Measurements from ENCODE around the gene OTOG. TPM values are rescaled to one million over a fixed set of nuclear protein-coding genes. Genes with fewer than 3 reads are reported as not detected.
A peak's percentile ranks its signal among the peaks of the same experiment; 100 is the strongest.

OTOG gene
- total RNA-seq, 1 experiment from 2014 or later, result 0.35 TPM

DNA sequence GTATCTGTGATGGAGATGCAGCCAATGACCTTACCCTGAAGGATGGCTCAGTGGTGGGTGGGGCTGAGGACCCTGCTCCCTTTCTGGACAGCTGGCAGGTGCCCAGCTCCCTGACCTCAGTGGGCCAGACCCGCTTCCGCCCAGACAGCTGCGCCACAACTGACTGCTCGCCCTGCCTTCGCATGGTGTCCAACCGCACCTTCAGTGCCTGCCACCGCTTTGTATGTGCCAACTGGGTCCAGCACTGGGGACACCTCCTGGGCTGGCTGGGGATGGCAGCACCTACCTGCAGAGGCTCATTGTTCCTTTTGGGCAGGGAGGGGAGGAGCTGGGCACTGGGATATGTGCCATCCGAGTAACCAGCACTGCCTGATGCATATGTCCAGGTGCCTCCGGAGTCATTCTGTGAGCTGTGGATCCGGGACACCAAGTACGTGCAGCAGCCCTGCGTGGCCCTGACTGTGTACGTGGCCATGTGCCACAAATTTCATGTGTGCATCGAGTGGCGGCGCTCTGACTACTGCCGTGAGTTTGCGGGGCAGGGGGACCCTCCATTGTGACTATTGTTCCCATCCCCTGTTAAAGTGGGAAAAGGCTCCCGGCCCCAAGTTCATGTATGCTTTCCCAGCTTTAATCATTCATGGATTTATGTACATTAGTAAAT is 84.8 kb downstream of the OTOG start:
- Mint-ChIP-seq H3K27me3 (ENCODE audit: low read depth) (peaks cover 25% of the 10 kb centered on the region), H3K4me3 (no peak overlapping the region), H3K27ac (no peak overlapping the region), H3K36me3 (ENCODE audit: insufficient read depth in 1 of 3, low read depth in 3 of 3) (no peaks in the 10 kb centered on the region), H3K9me3 (no peaks in the 10 kb centered on the region), H3K4me1 (peaks cover 0 to 5% of the 10 kb centered on the region in 2 experiments; a peak in 2 of 4 replicates)
- no peaks in the 10 kb centered on the region for H3K23me2 ChIP-seq (ENCODE audit: insufficient read length, low read depth, low read length, poor library complexity, severe bottlenecking)
- H4K8ac ChIP-seq (replicated peaks; ENCODE audit: insufficient read length, low read depth, low read length), result no peak overlapping the region
- H3K9ac ChIP-seq (ENCODE audit: extremely low read depth, insufficient read length, low read length), result no peak overlapping the region
- H3K4me1 ChIP-seq (ENCODE audit: insufficient read depth, low read length), result no peaks in the 10 kb centered on the region
- no peaks in the 10 kb centered on the region for H4K20me1 ChIP-seq (ENCODE audit: control insufficient read depth, insufficient read depth, insufficient read length)
- H3K27ac ChIP-seq (ENCODE audit: insufficient read length, low read depth, low read length), result no peak overlapping the region
- H2BK12ac ChIP-seq (ENCODE audit: insufficient read length, low read depth, low read length), result no peak overlapping the region
- no peak overlapping the region for H4K91ac ChIP-seq (ENCODE audit: insufficient read length, low read depth, low read length)
- WGBS (ENCODE audit: extremely low coverage, insufficient read length, low lambda C conversion rate), result no CpG with 5 or more reads among the region's 19 CpGs
- no peak overlapping the region for H4K5ac ChIP-seq (ENCODE audit: insufficient read length, low read depth, low read length)
- no peak overlapping the region for H3K23ac ChIP-seq (ENCODE audit: insufficient read length, low read depth, low read length)
- no peak overlapping the region for H2AK5ac ChIP-seq (ENCODE audit: insufficient read length, low read length)
- H3K79me2 ChIP-seq (ENCODE audit: insufficient read depth, low read length), result no peaks in the 10 kb centered on the region
- H3K4me2 ChIP-seq (ENCODE audit: insufficient read depth, insufficient read length, low read length), result no peak overlapping the region
- no peak overlapping the region for H2BK120ac ChIP-seq (ENCODE audit: low read depth, low read length, poor library complexity, severe bottlenecking)
- TF ChIP-seq, protein P1, sequence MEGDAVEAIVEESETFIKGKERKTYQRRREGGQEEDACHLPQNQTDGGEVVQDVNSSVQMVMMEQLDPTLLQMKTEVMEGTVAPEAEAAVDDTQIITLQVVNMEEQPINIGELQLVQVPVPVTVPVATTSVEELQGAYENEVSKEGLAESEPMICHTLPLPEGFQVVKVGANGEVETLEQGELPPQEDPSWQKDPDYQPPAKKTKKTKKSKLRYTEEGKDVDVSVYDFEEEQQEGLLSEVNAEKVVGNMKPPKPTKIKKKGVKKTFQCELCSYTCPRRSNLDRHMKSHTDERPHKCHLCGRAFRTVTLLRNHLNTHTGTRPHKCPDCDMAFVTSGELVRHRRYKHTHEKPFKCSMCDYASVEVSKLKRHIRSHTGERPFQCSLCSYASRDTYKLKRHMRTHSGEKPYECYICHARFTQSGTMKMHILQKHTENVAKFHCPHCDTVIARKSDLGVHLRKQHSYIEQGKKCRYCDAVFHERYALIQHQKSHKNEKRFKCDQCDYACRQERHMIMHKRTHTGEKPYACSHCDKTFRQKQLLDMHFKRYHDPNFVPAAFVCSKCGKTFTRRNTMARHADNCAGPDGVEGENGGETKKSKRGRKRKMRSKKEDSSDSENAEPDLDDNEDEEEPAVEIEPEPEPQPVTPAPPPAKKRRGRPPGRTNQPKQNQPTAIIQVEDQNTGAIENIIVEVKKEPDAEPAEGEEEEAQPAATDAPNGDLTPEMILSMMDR (conservative IDR thresholded peaks at IDR 0.05), result 0 out of 3 replicates have a peak, but pooled peaks have one; percentile 17
- no peaks in the 10 kb centered on the region for H3K27me3 ChIP-seq (ENCODE audit: insufficient read depth, low read length)
- no peak overlapping the region for H3K18ac ChIP-seq (ENCODE audit: insufficient read length, low read depth, low read length)
- H3T11ph ChIP-seq (ENCODE audit: low read length), result no peak overlapping the region
- no peak for DNase-seq
- no peak overlapping the region for H2BK15ac ChIP-seq (ENCODE audit: low read depth, low read length)
- no peaks in the 10 kb centered on the region for H3K79me1 ChIP-seq (ENCODE audit: insufficient read depth, low read depth, low read length, poor library complexity, severe bottlenecking)
- H2AFZ ChIP-seq (ENCODE audit: low read length), result no peak overlapping the region
- no peaks in the 10 kb centered on the region for H3K9me3 ChIP-seq (ENCODE audit: control insufficient read depth, low read depth, low read length)
- no peak overlapping the region for H2BK20ac ChIP-seq (ENCODE audit: low read depth, low read length, poor library complexity, severe bottlenecking)
- H3K14ac ChIP-seq (ENCODE audit: insufficient read depth, low read length), result no peak overlapping the region; the same call in 1 of the 2 replicates
- no peak overlapping the region for H2BK5ac ChIP-seq (ENCODE audit: insufficient read length, low read length)
- no peak overlapping the region for H3K56ac ChIP-seq (ENCODE audit: insufficient read length, low read depth, low read length)
- no peak overlapping the region for H3K4ac ChIP-seq (ENCODE audit: low read depth, low read length)
